Keratinocyte (primary cell): ENCODE measurements around the gene PAQR8. TPM values are rescaled to one million over a fixed set of nuclear protein-coding genes. Genes with fewer than 3 reads are reported as not detected.

ENCODE experiments used
- DNase-seq: peaks from one replicate; pipeline ENCODE4 v3.0.0-alpha.2; 2011; ENCODE audit warnings: low read depth, missing footprints, low spot score
- FAIRE-seq: peaks from 2 replicates; lab custom pipeline; 2011; peaks lifted over from hg19 to GRCh38; lab: Jason Lieb, UNC
- H2AFZ ChIP-seq: 2 replicates; pipeline ENCODE4 v1.6.0; 2012; ENCODE audit warnings: low read length, control low read depth, inconsistent platforms; ENCODE audit not compliant: control insufficient read depth
- H3K27ac ChIP-seq: 2 replicates; pipeline ENCODE4 v1.5.1; 2011; ENCODE audit warnings: low read length; ENCODE audit not compliant: control insufficient read depth, insufficient read depth
- H3K27me3 ChIP-seq: 3 replicates; pipeline ENCODE4 v1.6.0; 2011; ENCODE audit warnings: low read length; ENCODE audit not compliant: control insufficient read depth, insufficient read depth; ENCODE audit errors: extremely low read depth
- H3K36me3 ChIP-seq, 2 experiments: 2 replicates in 1 of 2; 3 replicates in 1 of 2; pipeline ENCODE4 v1.5.1; 2011; ENCODE audit warnings: low read length in 2 of 2, mild to moderate bottlenecking in 1 of 2; ENCODE audit not compliant: control insufficient read depth in 2 of 2, insufficient read depth in 2 of 2; ENCODE audit errors: extremely low read depth in 1 of 2
- H3K4me1 ChIP-seq: 3 replicates; pipeline ENCODE4 v1.5.1; 2011; ENCODE audit warnings: low read length; ENCODE audit not compliant: control insufficient read depth, insufficient read depth; ENCODE audit errors: extremely low read depth
- H3K4me2 ChIP-seq: 3 replicates; pipeline ENCODE4 v1.6.0; 2011; ENCODE audit warnings: low read depth, low read length; ENCODE audit not compliant: control insufficient read depth, insufficient read depth; ENCODE audit errors: extremely low read depth
- H3K4me3 ChIP-seq, 3 experiments: fragments of 200-600 bp in 1 of 3; sonication (generic) in 1 of 3; 2 replicates in 2 of 3; 3 replicates in 1 of 3; pipeline ENCODE4 v1.5.1; 2011 to 2016; ENCODE audit warnings: low read length in 3 of 3, mild to moderate bottlenecking in 3 of 3, control low read depth in 2 of 3, inconsistent platforms in 1 of 3, low read depth in 1 of 3, mixed read lengths in 1 of 3, mixed run types in 1 of 3, moderate library complexity in 1 of 3; ENCODE audit not compliant: control insufficient read depth in 2 of 3, insufficient read depth in 2 of 3; ENCODE audit errors: extremely low read depth in 1 of 3
- H3K79me2 ChIP-seq: 2 replicates; pipeline ENCODE4 v1.6.0; 2012; ENCODE audit warnings: low read length; ENCODE audit not compliant: control insufficient read depth, insufficient read depth
- H3K9ac ChIP-seq: 3 replicates; pipeline ENCODE4 v1.6.0; 2011; ENCODE audit warnings: low read length; ENCODE audit not compliant: control insufficient read depth, insufficient read depth; ENCODE audit errors: extremely low read depth
- H3K9me1 ChIP-seq: 3 replicates; pipeline ENCODE4 v1.6.0; 2011; ENCODE audit warnings: low read length; ENCODE audit not compliant: control insufficient read depth, insufficient read depth; ENCODE audit errors: extremely low read depth
- H3K9me3 ChIP-seq: 2 replicates; pipeline ENCODE4 v1.5.1; 2012; ENCODE audit warnings: low read depth, low read length; ENCODE audit not compliant: control insufficient read depth
- H4K20me1 ChIP-seq: 3 replicates; pipeline ENCODE4 v1.6.0; 2011; ENCODE audit warnings: low read length; ENCODE audit not compliant: control insufficient read depth, insufficient read depth; ENCODE audit errors: extremely low read depth
- EZH2 ChIP-seq: IDR thresholded peaks from one replicate; pipeline ENCODE4 v1.6.1; 2012; ENCODE audit warnings: inconsistent platforms, mild to moderate bottlenecking, low read length, moderate library complexity
- dilution Hi-C: fragments of 300-500 bp; cut with MboI; formaldehyde crosslinking; loops from one replicate; pipeline ENCODE4 v1.7.0; 2020; ENCODE audit warnings: low sequenced_read_pairs; ENCODE audit not compliant: extremely low pct_ligation_motif_present
- polyA plus RNA-seq, 5 experiments: library from polyadenylated mRNA; depleted of rRNA in 3 of 5; stranded (reverse) in 3 of 5; stranded (forward) in 1 of 5; unstranded in 1 of 5; fragments of >200 nt; gene quantifications; 1 replicate in 1 of 5; 2 replicates in 3 of 5; 3 replicates in 1 of 5; pipeline versions ENCODE4 v1.2.1 to v1.2.3, GENCODE V29; 2011 to 2012; ENCODE audit warnings: missing spikeins in 2 of 5, low read depth in 1 of 5, low replicate concordance in 1 of 5
- TF ChIP-seq, protein P1 (sequence below), 3 experiments: IDR thresholded peaks in 1 of 3; conservative IDR thresholded peaks in 1 of 3; optimal IDR thresholded peaks in 1 of 3; 2 replicates in 2 of 3; 3 replicates in 1 of 3; pipeline versions ENCODE3 to v1.5.1; 2011; ENCODE audit warnings: low read length in 3 of 3, mild to moderate bottlenecking in 3 of 3, moderate library complexity in 2 of 3, control low read depth in 1 of 3, inconsistent platforms in 1 of 3; ENCODE audit not compliant: insufficient read depth in 2 of 3; ENCODE audit errors: extremely low read depth in 1 of 3

The PAQR8 gene
- polyA plus RNA-seq, 1 donor (not counting 4 experiments of a cell fraction or from before 2014, with no cell fraction given) = 1.6 TPM

DNA sequence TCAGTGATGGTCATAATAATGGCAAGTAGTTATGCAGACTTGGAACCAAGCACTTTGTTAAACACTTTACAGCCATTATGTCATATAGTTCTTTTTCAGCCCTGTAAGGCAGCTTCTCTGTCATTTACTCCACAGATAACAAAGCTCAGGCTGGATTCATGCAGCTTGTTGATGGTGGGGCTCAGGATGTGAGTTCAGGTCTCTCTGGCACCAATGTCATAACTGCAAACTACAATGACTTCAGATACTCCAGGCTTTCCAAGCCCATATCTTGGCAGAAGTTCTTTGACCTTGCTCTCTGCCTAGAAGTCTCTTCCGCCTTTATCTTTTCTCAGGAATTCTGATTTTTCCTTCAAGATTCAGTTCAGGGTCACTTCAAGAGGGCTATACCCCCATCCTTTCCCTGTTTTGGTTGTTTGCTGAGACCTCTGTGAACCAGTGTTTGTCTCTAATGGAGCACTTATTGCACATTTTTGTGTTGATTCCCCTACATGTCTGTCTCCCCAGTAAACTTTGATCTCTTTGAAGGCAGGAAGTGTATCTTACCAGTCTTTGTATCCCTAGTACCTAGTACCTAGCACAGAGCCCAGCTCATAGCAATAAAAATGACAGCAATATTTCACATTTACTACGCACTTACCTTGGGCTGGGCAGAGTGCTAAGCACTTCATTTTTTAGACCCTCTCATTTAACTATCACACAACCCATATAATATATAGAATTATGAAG, 38.5 kb downstream of the PAQR8 start:
- dilution Hi-C loops = loop anchor here (25.0 kb wide), 1 partner anchor 262 kb away; the partner anchor contains the start of gene TMEM14A
- Histone ChIP-seq H3K27me3 (no peaks in the 10 kb centered on the region), H3K4me3 (no peak overlapping the region), H3K9ac (no peak overlapping the region), H3K4me2 (no peak overlapping the region), H2AFZ (no peak overlapping the region), H3K36me3 (no peaks in the 10 kb centered on the region), H3K79me2 (no peaks in the 10 kb centered on the region), H3K9me3 (no peaks in the 10 kb centered on the region), H3K27ac (no peak overlapping the region), H3K4me1 (peaks cover 11% of the 10 kb centered on the region), H3K9me1 (no peaks in the 10 kb centered on the region), H4K20me1 (no peaks in the 10 kb centered on the region)
- FAIRE-seq (no peak), DNase-seq (no peak)
- no peak for TF ChIP-seq EZH2
- TF ChIP-seq, protein P1, sequence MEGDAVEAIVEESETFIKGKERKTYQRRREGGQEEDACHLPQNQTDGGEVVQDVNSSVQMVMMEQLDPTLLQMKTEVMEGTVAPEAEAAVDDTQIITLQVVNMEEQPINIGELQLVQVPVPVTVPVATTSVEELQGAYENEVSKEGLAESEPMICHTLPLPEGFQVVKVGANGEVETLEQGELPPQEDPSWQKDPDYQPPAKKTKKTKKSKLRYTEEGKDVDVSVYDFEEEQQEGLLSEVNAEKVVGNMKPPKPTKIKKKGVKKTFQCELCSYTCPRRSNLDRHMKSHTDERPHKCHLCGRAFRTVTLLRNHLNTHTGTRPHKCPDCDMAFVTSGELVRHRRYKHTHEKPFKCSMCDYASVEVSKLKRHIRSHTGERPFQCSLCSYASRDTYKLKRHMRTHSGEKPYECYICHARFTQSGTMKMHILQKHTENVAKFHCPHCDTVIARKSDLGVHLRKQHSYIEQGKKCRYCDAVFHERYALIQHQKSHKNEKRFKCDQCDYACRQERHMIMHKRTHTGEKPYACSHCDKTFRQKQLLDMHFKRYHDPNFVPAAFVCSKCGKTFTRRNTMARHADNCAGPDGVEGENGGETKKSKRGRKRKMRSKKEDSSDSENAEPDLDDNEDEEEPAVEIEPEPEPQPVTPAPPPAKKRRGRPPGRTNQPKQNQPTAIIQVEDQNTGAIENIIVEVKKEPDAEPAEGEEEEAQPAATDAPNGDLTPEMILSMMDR (optimal IDR thresholded peaks at IDR 0.05 in 1 of 3, IDR thresholded peaks at IDR 0.05 in 1 of 3, conservative IDR thresholded peaks at IDR 0.05 in 1 of 3; ENCODE audit: extremely low read depth in 1 of 3, insufficient read depth in 2 of 3, low read length in 3 of 3) = no peak

DNA sequence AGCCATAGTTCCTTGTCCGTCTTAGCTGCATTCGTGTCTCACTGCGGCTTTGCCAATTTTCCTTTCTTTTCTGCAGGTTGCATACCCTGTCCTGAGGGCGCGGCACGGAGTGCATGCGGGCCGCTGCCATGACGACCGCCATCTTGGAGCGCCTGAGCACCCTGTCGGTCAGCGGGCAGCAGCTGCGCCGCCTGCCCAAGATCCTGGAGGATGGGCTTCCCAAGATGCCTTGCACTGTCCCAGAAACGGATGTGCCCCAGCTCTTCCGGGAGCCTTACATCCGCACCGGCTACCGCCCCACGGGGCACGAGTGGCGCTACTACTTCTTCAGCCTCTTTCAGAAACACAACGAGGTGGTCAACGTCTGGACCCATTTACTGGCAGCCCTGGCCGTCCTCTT, 41.1 kb downstream of the PAQR8 start:
- H3K4me1 ChIP-seq = peaks cover 11% of the 10 kb centered on the region
- H3K79me2 ChIP-seq = no peaks in the 10 kb centered on the region
- H3K4me2 ChIP-seq = no peak overlapping the region
- H3K4me3 ChIP-seq = no peak overlapping the region
- H3K9ac ChIP-seq = no peak overlapping the region
- H3K9me1 ChIP-seq = no peaks in the 10 kb centered on the region
- H3K27me3 ChIP-seq = no peaks in the 10 kb centered on the region
- no peaks in the 10 kb centered on the region for H4K20me1 ChIP-seq
- H3K27ac ChIP-seq = no peak overlapping the region
- TF ChIP-seq, protein P1 (optimal IDR thresholded peaks at IDR 0.05 in 1 of 3, IDR thresholded peaks at IDR 0.05 in 1 of 3, conservative IDR thresholded peaks at IDR 0.05 in 1 of 3; ENCODE audit: extremely low read depth in 1 of 3, insufficient read depth in 2 of 3, low read length in 3 of 3) = no peak
- TF ChIP-seq EZH2 = no peak
- H3K9me3 ChIP-seq = no peaks in the 10 kb centered on the region
- dilution Hi-C loops = loop anchor here (25.0 kb wide), 1 partner anchor 259 kb away; the partner anchor contains the start of gene TMEM14A
- no peak for FAIRE-seq
- no peak overlapping the region for H2AFZ ChIP-seq
- no peak for DNase-seq
- no peaks in the 10 kb centered on the region for H3K36me3 ChIP-seq
